HepG2 (cell line): Measurements from ENCODE around the gene USP30. TPM values are rescaled to one million over a fixed set of nuclear protein-coding genes. Genes with fewer than 3 reads are reported as not detected.

Experiments used
- ATF7-NPFF ChIP-seq: sonication (generic); formaldehyde crosslinking; IDR thresholded peaks from 2 replicates; pipeline ENCODE4 v1.8.1; 2023; ENCODE audit warnings: mild to moderate bottlenecking, low read depth, missing genetic modification reagents, moderate library complexity
- DMAP1 ChIP-seq: IDR thresholded peaks from 2 replicates; pipeline ENCODE4 v1.6.1; 2016
- KDM5A ChIP-seq: fragments of 200-600 bp; sonication (generic); IDR thresholded peaks from 2 replicates; pipeline ENCODE4 v1.7.0; 2018; ENCODE audit warnings: antibody characterized with exemption, mild to moderate bottlenecking, low read length, borderline replicate concordance
- MEF2D ChIP-seq: sonication (generic); formaldehyde crosslinking; IDR thresholded peaks from 2 replicates; pipeline ENCODE4 v1.5.1; 2020; ENCODE audit warnings: mild to moderate bottlenecking, missing genetic modification reagents
- NONO ChIP-seq, 2 experiments: fragments of 450-650 bp in 1 of 2; sonication (generic) in 1 of 2; formaldehyde crosslinking in 1 of 2; IDR thresholded peaks in 1 of 2; conservative IDR thresholded peaks in 1 of 2; 2 replicates each; pipeline versions ENCODE4 v1.6.1 to v1.8.0; 2017 to 2022; ENCODE audit warnings: mild to moderate bottlenecking in 1 of 2, missing genetic modification reagents in 1 of 2, moderate library complexity in 1 of 2
- NR3C1 ChIP-seq: sonication (generic); formaldehyde crosslinking; IDR thresholded peaks from 2 replicates; pipeline ENCODE4 v1.4.0; 2020; ENCODE audit warnings: missing genetic modification reagents
- PHF20 ChIP-seq: sonication (generic); formaldehyde crosslinking; IDR thresholded peaks from 2 replicates; pipeline ENCODE4 v1.5.0; 2020; ENCODE audit warnings: mild to moderate bottlenecking, missing genetic modification reagents
- POLR2A ChIP-seq, 2 experiments: IDR thresholded peaks; 2 replicates each; pipeline ENCODE4 v1.6.1; 2011; ENCODE audit warnings: low read depth in 2 of 2, low read length in 2 of 2, mild to moderate bottlenecking in 1 of 2, moderate library complexity in 1 of 2; ENCODE audit not compliant: insufficient read depth in 1 of 2
- RAD21 ChIP-seq: fragments of 450-650 bp; formaldehyde crosslinking; IDR thresholded peaks from 2 replicates; pipeline ENCODE4 v1.5.0; 2020; ENCODE audit warnings: mild to moderate bottlenecking
- RCOR2 ChIP-seq: IDR thresholded peaks from 2 replicates; pipeline ENCODE4 v1.6.1; 2016; ENCODE audit warnings: missing biosample characterization, missing genetic modification reagents
- SIN3A ChIP-seq: IDR thresholded peaks from 2 replicates; pipeline ENCODE4 v1.6.1; 2011; ENCODE audit warnings: low read depth, mild to moderate bottlenecking, control low read depth, low read length, borderline replicate concordance
- ZBTB38 ChIP-seq: sonication (generic); formaldehyde crosslinking; IDR thresholded peaks from 2 replicates; pipeline ENCODE4 v1.5.1; 2020; ENCODE audit warnings: mild to moderate bottlenecking, missing genetic modification reagents
- ZNF12 ChIP-seq: sonication (generic); formaldehyde crosslinking; IDR thresholded peaks from 2 replicates; pipeline ENCODE4 v1.5.0; 2020; ENCODE audit warnings: missing genetic modification reagents
- ZNF331 ChIP-seq: sonication (generic); formaldehyde crosslinking; IDR thresholded peaks from 2 replicates; pipeline ENCODE4 v1.4.0; 2020; ENCODE audit warnings: missing genetic modification reagents
- ZNF556 ChIP-seq: sonication (generic); formaldehyde crosslinking; IDR thresholded peaks from 2 replicates; pipeline ENCODE4 v1.4.0; 2020; ENCODE audit warnings: mild to moderate bottlenecking, missing genetic modification reagents, borderline replicate concordance
- ZNF629 ChIP-seq: sonication (generic); formaldehyde crosslinking; conservative IDR thresholded peaks from 2 replicates; pipeline ENCODE4 v1.5.0; 2020; ENCODE audit warnings: missing genetic modification reagents
- polyA plus RNA-seq, 8 experiments: library from polyadenylated mRNA; depleted of rRNA in 3 of 8; stranded (reverse) in 7 of 8; unstranded in 1 of 8; fragments of >200 nt; fragmentation: Illumina TruSeq in 4 of 8; extraction: Trizol in 4 of 8; gene quantifications; 2 replicates each; pipeline versions ENCODE4 v1.2.1 to v1.2.3, GENCODE V29; 2011 to 2016; ENCODE audit warnings: low read depth in 4 of 8, missing spikeins in 1 of 8, mixed read lengths in 1 of 8; ENCODE audit not compliant: insufficient read depth in 1 of 8
- total RNA-seq, 5 experiments: library from RNA; depleted of rRNA; stranded (reverse); fragments of >200 nt; fragmentation: Illumina TruSeq; extraction: Trizol; gene quantifications; 2 replicates each; pipeline ENCODE4 v1.2.3, GENCODE V29; 2016; ENCODE audit warnings: low read depth in 1 of 5
- TF ChIP-seq, protein P1 (sequence below): sonication (generic); formaldehyde crosslinking; IDR thresholded peaks from 2 replicates; pipeline ENCODE4 v1.8.1; 2022; ENCODE audit warnings: low read depth, mild to moderate bottlenecking, missing genetic modification reagents
- TF ChIP-seq, protein P2 (sequence below): sonication (generic); formaldehyde crosslinking; IDR thresholded peaks from 2 replicates; pipeline ENCODE4 v1.5.0; 2020; ENCODE audit warnings: missing genetic modification reagents, mild to moderate bottlenecking, borderline replicate concordance
- TF ChIP-seq, protein P3 (sequence below): IDR thresholded peaks from 2 replicates; pipeline ENCODE4 v1.6.1; 2016; ENCODE audit warnings: missing compliant biosample characterization, missing genetic modification reagents, borderline replicate concordance
- TF ChIP-seq, protein P4 (sequence below): sonication (generic); formaldehyde crosslinking; IDR thresholded peaks from 2 replicates; pipeline ENCODE4 v1.4.0; 2020; ENCODE audit warnings: mild to moderate bottlenecking, missing genetic modification reagents, borderline replicate concordance

USP30 gene
- total and polyA plus RNA-seq, 2 of the 13 experiments (the other 11 are each of a cell fraction or from before 2014, with no cell fraction given) = 11.2 to 20.8 TPM

DNA sequence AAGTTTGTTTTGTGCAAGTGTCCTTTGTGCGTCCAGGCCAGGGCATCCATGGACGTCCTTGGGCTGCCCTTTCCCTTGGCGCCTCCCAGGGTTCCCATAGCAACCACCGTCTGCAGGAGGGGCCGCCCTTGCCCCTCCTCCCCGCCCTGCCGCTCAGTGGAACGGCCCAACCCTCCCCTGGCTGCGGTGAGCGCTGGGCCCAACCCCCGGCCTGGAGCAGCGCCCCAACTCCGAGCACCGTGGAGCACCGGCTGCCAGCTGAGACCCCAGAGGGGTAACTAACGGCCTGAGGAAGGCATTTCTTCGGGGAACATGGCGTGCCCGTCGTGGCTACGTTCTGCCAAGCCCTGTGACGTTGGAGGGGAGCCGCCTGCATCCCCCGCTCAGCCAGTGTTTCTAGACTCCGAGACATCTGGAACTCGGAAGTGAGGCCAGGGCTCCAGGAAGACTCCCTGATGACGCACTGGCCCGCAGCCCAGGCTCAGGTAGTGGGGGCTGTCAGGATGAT is 58.7 kb downstream of the USP30 start (continued):
- TF ChIP-seq DMAP1 = peak; percentile 63; the same call in 1 of the 2 replicates
- TF ChIP-seq ZNF331 (CRISPR knock-in tag) = peak; percentile 52; the same call in 1 of the 2 replicates
- no peak for TF ChIP-seq ZNF629 (CRISPR knock-in tag)
- peak; percentile 59; the same call in 1 of the 2 replicates for TF ChIP-seq ZNF556 (CRISPR knock-in tag)
- TF ChIP-seq PHF20 (CRISPR knock-in tag) = no peak; the same call in 1 of the 2 replicates
- peak; percentile 52; the same call in 1 of the 2 replicates for TF ChIP-seq ZNF12
- no peak for TF ChIP-seq NR3C1
- TF ChIP-seq NONO (IDR thresholded peaks at IDR 0.05) = no peak
- peak; percentile 58; the same call in 1 of the 2 replicates for TF ChIP-seq NONO (CRISPR knock-in tag; conservative IDR thresholded peaks at IDR 0.05)
- TF ChIP-seq, protein P1, sequence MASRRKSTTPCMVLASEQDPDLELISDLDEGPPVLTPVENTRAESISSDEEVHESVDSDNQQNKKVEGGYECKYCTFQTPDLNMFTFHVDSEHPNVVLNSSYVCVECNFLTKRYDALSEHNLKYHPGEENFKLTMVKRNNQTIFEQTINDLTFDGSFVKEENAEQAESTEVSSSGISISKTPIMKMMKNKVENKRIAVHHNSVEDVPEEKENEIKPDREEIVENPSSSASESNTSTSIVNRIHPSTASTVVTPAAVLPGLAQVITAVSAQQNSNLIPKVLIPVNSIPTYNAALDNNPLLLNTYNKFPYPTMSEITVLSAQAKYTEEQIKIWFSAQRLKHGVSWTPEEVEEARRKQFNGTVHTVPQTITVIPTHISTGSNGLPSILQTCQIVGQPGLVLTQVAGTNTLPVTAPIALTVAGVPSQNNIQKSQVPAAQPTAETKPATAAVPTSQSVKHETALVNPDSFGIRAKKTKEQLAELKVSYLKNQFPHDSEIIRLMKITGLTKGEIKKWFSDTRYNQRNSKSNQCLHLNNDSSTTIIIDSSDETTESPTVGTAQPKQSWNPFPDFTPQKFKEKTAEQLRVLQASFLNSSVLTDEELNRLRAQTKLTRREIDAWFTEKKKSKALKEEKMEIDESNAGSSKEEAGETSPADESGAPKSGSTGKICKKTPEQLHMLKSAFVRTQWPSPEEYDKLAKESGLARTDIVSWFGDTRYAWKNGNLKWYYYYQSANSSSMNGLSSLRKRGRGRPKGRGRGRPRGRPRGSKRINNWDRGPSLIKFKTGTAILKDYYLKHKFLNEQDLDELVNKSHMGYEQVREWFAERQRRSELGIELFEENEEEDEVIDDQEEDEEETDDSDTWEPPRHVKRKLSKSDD = peak; percentile 83; the same call in 1 of the 2 replicates
- peak; percentile 53 to 83; a peak in 3 of 4 replicates for TF ChIP-seq POLR2A (IDR thresholded peaks at IDR 0.05; ENCODE audit: insufficient read depth in 1 of 2, low read depth in 2 of 2, low read length in 2 of 2)
- TF ChIP-seq, protein P2, sequence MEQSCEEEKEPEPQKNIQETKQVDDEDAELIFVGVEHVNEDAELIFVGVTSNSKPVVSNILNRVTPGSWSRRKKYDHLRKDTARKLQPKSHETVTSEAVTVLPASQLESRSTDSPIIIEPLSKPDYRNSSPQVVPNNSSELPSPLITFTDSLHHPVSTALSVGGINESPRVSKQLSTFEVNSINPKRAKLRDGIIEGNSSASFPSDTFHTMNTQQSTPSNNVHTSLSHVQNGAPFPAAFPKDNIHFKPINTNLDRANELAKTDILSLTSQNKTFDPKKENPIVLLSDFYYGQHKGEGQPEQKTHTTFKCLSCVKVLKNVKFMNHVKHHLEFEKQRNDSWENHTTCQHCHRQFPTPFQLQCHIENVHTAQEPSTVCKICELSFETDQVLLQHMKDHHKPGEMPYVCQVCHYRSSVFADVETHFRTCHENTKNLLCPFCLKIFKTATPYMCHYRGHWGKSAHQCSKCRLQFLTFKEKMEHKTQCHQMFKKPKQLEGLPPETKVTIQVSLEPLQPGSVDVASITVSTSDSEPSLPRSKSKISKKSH (CRISPR knock-in tag) = peak; percentile 70; the same call in 1 of the 2 replicates
- TF ChIP-seq, protein P3, sequence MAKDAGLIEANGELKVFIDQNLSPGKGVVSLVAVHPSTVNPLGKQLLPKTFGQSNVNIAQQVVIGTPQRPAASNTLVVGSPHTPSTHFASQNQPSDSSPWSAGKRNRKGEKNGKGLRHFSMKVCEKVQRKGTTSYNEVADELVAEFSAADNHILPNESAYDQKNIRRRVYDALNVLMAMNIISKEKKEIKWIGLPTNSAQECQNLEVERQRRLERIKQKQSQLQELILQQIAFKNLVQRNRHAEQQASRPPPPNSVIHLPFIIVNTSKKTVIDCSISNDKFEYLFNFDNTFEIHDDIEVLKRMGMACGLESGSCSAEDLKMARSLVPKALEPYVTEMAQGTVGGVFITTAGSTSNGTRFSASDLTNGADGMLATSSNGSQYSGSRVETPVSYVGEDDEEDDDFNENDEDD (CRISPR knock-in tag) = no peak
- TF ChIP-seq RAD21 (CRISPR knock-in tag) = peak; percentile 39
- TF ChIP-seq MEF2D (CRISPR knock-in tag) = peak; percentile 68; the same call in 1 of the 2 replicates
- TF ChIP-seq SIN3A = peak; percentile 45; the same call in 1 of the 2 replicates
- TF ChIP-seq ATF7-NPFF (CRISPR knock-in tag) = peak; percentile 73; the same call in 1 of the 2 replicates
- TF ChIP-seq KDM5A = peak; percentile 18; the same call in 1 of the 2 replicates
- peak; percentile 56 for TF ChIP-seq ZBTB38 (CRISPR knock-in tag)
- no peak for TF ChIP-seq RCOR2 (CRISPR knock-in tag)
- TF ChIP-seq, protein P4, sequence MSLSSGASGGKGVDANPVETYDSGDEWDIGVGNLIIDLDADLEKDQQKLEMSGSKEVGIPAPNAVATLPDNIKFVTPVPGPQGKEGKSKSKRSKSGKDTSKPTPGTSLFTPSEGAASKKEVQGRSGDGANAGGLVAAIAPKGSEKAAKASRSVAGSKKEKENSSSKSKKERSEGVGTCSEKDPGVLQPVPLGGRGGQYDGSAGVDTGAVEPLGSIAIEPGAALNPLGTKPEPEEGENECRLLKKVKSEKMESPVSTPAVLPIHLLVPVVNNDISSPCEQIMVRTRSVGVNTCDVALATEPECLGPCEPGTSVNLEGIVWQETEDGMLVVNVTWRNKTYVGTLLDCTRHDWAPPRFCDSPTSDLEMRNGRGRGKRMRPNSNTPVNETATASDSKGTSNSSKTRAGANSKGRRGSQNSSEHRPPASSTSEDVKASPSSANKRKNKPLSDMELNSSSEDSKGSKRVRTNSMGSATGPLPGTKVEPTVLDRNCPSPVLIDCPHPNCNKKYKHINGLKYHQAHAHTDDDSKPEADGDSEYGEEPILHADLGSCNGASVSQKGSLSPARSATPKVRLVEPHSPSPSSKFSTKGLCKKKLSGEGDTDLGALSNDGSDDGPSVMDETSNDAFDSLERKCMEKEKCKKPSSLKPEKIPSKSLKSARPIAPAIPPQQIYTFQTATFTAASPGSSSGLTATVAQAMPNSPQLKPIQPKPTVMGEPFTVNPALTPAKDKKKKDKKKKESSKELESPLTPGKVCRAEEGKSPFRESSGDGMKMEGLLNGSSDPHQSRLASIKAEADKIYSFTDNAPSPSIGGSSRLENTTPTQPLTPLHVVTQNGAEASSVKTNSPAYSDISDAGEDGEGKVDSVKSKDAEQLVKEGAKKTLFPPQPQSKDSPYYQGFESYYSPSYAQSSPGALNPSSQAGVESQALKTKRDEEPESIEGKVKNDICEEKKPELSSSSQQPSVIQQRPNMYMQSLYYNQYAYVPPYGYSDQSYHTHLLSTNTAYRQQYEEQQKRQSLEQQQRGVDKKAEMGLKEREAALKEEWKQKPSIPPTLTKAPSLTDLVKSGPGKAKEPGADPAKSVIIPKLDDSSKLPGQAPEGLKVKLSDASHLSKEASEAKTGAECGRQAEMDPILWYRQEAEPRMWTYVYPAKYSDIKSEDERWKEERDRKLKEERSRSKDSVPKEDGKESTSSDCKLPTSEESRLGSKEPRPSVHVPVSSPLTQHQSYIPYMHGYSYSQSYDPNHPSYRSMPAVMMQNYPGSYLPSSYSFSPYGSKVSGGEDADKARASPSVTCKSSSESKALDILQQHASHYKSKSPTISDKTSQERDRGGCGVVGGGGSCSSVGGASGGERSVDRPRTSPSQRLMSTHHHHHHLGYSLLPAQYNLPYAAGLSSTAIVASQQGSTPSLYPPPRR (CRISPR knock-in tag) = 0 out of 2 replicates have a peak, but pooled peaks have one; percentile 29
